ENCODE data around the gene ITLN1.

ITLN1 gene

GRCh38 chr1:160858097-160858496 lies 26.9 kb downstream of the ITLN1 start:
- no peak overlapping the region for H3K4me3 ChIP-seq (ENCODE audit: low read depth, low read length)
- TF ChIP-seq CTCF (IDR thresholded peaks at IDR 0.05; ENCODE audit: low read depth, low read length, missing control alignments): no peak
- in situ Hi-C loops (cut with HindIII; ENCODE audit: low pct_ligation_motif_present, low sequenced_read_pairs): no loop called here
- no peaks in the 10 kb centered on the region for H3K36me3 ChIP-seq (replicated peaks)
- DNase-seq: no peak
- no peaks in the 10 kb centered on the region for H3K27me3 ChIP-seq (replicated peaks)
- no peak overlapping the region for H3K27ac ChIP-seq

- DNase-seq: no peak
- TF ChIP-seq CTCF (IDR thresholded peaks at IDR 0.05; ENCODE audit: low read depth, low read length, missing control alignments): no peak
- no peak overlapping the region for H3K27ac ChIP-seq
- H3K27me3 ChIP-seq (replicated peaks): no peaks in the 10 kb centered on the region
- in situ Hi-C loops (cut with HindIII; ENCODE audit: low pct_ligation_motif_present, low sequenced_read_pairs): no loop called here
- H3K36me3 ChIP-seq (replicated peaks): no peaks in the 10 kb centered on the region
- no peak overlapping the region for H3K4me3 ChIP-seq (ENCODE audit: low read depth, low read length)
Observed at GRCh38 chr1:160855181-160855981, 29.6 kb downstream of the ITLN1 start.

- DNase-seq: no peak
- in situ Hi-C loops (cut with HindIII; ENCODE audit: low pct_ligation_motif_present, low sequenced_read_pairs): no loop called here
- TF ChIP-seq CTCF (IDR thresholded peaks at IDR 0.05; ENCODE audit: low read depth, low read length, missing control alignments): no peak
- no peak overlapping the region for H3K27ac ChIP-seq
- H3K36me3 ChIP-seq (replicated peaks): no peaks in the 10 kb centered on the region
- no peak overlapping the region for H3K4me3 ChIP-seq (ENCODE audit: low read depth, low read length)
- no peaks in the 10 kb centered on the region for H3K27me3 ChIP-seq (replicated peaks)
Observed at GRCh38 chr1:160853754-160854153, 31.2 kb downstream of the ITLN1 start.

GRCh38 chr1:160853014-160853413 lies 32.0 kb downstream of the ITLN1 start:
- in situ Hi-C loops (cut with HindIII; ENCODE audit: low pct_ligation_motif_present, low sequenced_read_pairs): no loop called here
- no peak for DNase-seq
- H3K36me3 ChIP-seq (replicated peaks): no peaks in the 10 kb centered on the region
- TF ChIP-seq CTCF (IDR thresholded peaks at IDR 0.05; ENCODE audit: low read depth, low read length, missing control alignments): no peak
- no peak overlapping the region for H3K27ac ChIP-seq
- no peak overlapping the region for H3K4me3 ChIP-seq (ENCODE audit: low read depth, low read length)
- H3K27me3 ChIP-seq (replicated peaks): no peaks in the 10 kb centered on the region

GRCh38 chr1:160850993-160851392 lies 34.0 kb downstream of the ITLN1 start:
- H3K27me3 ChIP-seq (replicated peaks): no peaks in the 10 kb centered on the region
- DNase-seq: no peak
- no peaks in the 10 kb centered on the region for H3K36me3 ChIP-seq (replicated peaks)
- no peak overlapping the region for H3K4me3 ChIP-seq (ENCODE audit: low read depth, low read length)
- no peak overlapping the region for H3K27ac ChIP-seq
- no peak for TF ChIP-seq CTCF (IDR thresholded peaks at IDR 0.05; ENCODE audit: low read depth, low read length, missing control alignments)
- in situ Hi-C loops (cut with HindIII; ENCODE audit: low pct_ligation_motif_present, low sequenced_read_pairs): no loop called here

- Histone ChIP-seq H3K27ac (no peak overlapping the region), H3K27me3 (replicated peaks) (no peaks in the 10 kb centered on the region), H3K4me3 (ENCODE audit: low read depth, low read length) (no peak overlapping the region), H3K36me3 (replicated peaks) (no peaks in the 10 kb centered on the region)
- no peak for DNase-seq
- in situ Hi-C loops (cut with HindIII; ENCODE audit: low pct_ligation_motif_present, low sequenced_read_pairs): no loop called here
- no peak for TF ChIP-seq CTCF (IDR thresholded peaks at IDR 0.05; ENCODE audit: low read depth, low read length, missing control alignments)
Observed at GRCh38 chr1:160850541-160850940, 34.4 kb downstream of the ITLN1 start.

Data from brain microvascular endothelial cell (primary cell).